Hematopoietic multipotent progenitor cell treated with erythropoietin and hydrocortisone succinate and interleukin-3 and kit ligand, for 8 days (in vitro differentiated cells): ENCODE measurements around the gene ZNF862.

ENCODE experiments used
- DNase-seq: peaks from one replicate; pipeline ENCODE4 v3.0.0-alpha.2; 2015

ZNF862 gene

DNA sequence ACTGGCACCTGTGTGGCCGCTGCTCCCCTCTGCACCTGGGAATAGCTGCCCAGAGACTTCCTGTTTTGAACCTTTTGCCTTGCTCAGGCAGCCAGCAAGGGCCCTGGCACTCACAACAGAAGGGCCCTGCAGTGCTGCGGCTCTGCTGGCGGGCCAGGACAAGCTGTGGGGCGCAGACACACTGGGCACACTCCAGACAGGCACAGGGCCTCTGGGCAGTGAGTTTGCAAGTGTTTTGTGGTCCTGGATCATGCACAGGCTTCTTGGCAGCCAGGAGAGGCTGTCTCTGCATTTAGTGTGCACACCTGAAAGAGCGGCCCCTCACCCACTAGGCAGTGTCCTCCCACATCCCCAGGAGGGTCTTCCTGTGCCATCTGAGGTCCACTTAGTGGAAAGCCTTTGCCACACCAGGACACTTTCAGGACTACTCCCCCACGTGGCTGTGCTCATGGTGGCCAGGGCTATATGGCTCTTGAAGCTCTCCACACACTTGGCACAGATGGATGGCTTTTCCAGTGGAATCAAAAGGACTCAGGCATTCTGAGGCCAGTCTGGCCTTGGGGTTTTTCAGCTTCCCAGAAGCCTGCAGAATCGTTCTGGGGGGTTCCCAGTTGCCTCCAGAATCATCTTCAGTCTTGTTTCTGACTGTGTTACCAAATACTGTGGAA is 30.6 kb downstream of the ZNF862 start:
- no peak for DNase-seq

- DNase-seq: no peak
These were observed 31.1 kb downstream of the ZNF862 start for GRCh38 chr7:149869291-149869650.

GRCh38 chr7:149869867-149870266 is 31.7 kb downstream of the ZNF862 start:
- DNase-seq: no peak

GRCh38 chr7:149870274-149870673 is 32.1 kb downstream of the ZNF862 start:
- no peak for DNase-seq

DNA sequence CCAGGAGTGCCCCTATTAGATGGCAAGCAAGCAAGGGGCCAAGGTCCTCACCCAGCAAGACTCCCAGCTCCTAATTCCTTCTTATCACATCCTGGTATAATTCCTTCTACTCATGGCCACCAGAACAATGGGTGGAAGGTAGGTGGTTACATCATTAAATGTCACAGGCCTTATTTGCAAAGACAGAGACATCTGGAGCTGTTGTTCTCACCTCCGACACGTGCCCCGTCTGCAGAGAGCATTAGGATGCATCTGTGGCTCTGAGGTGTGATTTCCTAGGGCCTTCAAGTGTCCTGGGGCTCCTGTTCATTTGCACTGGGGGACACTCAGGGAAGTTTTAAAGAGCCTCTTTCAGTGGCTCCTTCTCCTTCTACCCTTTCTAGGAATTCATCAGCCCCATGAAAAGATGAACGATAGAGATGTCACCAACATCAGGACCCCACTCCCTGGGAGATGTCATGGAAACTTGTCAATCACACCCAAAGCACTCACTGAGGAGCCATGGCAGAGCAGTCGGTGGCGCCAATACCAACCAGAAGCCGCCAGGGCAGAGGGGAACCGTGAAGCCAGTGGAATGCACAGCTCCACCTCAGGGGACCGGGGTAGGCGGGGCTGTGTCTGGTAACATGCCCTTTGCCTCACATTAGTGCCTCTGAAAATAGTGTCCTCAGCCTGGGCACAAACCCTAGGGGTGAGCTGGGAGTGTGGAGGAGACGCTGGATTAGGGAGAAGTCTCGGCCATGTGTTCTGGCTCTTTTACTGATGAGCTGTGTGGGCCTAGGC is 32.7 kb downstream of the ZNF862 start:
- DNase-seq: no peak

DNA sequence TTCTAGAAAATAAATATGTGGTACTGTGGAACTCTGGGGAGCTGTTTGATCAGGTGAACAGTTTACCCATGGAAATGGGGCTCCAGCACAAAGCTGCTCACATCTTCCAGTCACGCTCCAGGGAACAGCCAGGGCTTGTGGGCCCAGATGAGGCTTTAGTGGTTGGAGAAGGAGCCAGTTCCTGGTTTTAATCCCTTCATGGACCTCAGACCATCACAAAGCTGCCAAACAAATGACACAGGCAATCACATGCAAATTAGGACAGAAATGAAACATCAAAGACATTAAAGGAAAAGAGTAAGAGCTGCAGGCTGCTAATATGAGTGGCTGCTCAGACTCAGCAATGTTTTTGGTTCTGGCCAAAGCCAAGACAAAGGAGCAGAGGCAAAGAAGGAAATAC is 33.4 kb downstream of the ZNF862 start:
- DNase-seq: no peak

- peak; percentile 74 for DNase-seq
These were observed 34.4 kb downstream of the ZNF862 start for GRCh38 chr7:149872419-149873073.

- DNase-seq: peak; percentile 92
These were observed 35.1 kb downstream of the ZNF862 start, which contains the start of gene ATP6V0E2 for GRCh38 chr7:149873074-149873969. TSS of gene ATP6V0E2 (plus strand) at chr7:149873969. CDS start at chr7:149874066, 97 bp downstream.

DNA sequence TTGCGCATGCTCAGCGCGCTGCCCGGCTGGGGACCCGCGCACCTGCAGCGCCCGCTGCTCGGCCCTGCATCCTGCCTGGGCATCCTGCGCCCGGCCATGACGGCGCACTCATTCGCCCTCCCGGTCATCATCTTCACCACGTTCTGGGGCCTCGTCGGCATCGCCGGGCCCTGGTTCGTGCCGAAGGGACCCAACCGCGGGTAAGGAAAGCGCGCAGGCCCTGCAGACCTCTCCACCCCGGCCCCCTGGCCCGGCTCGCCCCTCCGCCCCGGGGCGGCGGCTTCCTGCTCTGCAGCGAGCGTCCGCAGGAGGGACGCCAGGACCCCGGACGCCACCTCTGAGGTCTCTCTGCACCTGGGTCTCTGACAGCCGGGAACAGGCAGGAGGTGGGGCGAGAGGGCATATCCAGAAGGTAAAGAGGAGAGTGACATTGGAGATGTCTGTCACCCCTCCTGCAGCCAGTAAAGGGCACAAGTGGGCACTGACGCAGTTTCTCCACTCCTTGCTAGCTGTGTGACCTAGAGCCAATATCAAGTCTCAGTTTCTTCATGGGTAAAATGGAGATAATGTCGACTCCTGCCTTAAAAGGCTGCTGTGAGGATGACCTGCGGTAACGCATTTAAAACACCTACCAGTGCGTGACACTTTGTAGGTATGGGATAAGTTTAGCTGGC is 35.9 kb downstream of the ZNF862 start:
- no peak for DNase-seq

GRCh38 chr7:149874644-149875028 is 36.5 kb downstream of the ZNF862 start:
- DNase-seq: no peak

DNA sequence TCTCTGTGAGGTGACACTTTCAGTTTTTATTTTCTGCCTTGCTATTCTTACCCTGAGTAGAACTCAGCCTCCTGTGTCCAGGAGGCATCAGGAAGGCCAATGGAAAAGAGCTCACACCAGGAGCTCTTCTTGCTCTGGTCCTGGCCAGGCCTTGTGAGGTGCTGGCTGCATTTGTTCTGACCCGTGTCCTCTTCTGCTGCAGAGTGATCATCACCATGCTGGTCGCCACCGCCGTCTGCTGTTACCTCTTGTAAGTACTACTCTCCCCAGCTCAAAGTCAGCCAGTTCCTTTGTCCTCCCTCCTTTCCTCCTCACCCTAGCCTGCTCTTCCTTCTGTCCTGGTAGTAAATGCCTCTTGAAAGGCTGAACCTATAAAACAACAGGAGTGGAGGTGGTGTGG is 37.2 kb downstream of the ZNF862 start:
- no peak for DNase-seq

GRCh38 chr7:149877890-149878522 is 39.8 kb downstream of the ZNF862 start:
- no peak for DNase-seq

DNA sequence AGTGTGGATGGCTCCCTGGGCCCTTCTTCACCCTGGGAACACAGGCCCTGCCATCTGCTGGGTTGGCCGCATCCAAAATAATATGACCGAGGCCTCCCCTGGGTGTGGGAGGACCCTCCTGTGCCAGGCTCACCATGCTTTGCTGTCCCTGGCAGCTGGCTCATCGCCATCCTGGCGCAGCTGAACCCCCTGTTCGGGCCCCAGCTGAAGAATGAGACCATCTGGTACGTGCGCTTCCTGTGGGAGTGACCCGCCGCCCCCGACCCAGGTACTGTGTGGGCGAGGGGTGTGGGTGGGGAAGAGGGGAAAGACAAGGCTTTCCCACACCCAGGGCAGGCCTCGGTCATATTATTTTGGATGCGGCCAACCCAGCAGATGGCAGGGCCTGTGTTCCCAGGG is 40.3 kb downstream of the ZNF862 start:
- no peak for DNase-seq

DNA sequence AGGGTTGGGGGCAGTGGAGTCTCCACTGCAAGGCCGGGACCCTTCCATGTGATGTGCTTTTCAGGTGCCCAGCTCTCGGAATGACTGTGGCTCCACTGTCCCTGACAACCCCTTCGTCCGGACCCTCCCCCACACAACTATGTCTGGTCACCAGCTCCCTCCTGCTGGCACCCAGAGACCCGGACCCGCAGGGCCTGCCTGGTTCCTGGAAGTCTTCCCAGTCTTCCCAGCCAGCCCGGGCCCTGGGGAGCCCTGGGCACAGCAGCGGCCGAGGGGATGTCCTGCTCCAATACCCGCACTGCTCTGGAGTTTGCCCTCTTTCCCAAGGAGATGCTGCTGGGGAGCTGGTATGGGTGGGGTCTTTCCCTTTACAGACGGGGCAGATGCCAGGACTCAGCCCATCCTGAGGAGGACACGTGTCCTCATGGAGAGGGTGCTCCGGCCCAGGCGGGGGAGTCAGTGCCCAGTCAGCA is 41.1 kb downstream of the ZNF862 start:
- DNase-seq: no peak

DNA sequence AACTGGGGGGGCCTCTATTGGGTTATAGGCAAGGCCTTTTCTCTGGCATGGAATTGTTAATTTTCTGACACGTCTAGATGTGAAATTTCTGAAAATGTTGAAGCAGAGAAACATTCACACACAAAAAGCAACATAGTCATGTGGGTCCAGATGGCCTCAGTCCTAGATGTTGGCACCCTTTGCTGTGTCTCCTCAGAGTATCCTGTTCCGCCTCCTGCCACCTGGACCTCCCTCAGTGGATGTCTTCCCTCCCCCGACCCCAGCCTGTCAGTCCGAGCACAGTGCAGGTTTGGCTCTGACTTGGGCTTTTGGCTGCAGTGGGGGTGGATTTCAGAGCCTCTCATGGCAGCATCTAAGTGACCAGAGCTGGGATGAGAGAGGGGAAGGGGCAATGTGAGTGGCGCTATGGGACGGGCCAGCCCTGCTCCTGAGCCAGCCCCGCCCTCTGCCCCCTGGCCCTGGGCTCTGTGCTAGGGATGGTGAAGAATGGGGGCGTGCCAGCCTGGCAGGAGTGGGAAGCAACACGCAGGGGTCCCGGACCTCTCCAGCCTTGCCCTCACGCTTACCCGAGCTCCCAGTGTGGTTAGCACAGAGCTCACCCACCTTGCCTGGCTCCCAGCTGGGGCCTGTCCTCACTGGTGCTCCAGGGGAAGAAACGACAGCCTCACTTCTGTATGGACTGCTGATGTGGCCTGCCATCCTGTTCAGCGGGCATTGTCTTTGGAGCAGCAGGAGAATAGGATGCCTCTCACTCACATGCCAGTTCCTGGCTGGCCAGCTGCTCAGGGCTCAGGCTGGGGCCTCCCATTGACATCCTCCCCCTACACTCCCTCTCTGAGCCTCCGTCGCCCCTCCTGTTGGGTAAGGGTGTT is 41.8 kb downstream of the ZNF862 start:
- no peak for DNase-seq

DNA sequence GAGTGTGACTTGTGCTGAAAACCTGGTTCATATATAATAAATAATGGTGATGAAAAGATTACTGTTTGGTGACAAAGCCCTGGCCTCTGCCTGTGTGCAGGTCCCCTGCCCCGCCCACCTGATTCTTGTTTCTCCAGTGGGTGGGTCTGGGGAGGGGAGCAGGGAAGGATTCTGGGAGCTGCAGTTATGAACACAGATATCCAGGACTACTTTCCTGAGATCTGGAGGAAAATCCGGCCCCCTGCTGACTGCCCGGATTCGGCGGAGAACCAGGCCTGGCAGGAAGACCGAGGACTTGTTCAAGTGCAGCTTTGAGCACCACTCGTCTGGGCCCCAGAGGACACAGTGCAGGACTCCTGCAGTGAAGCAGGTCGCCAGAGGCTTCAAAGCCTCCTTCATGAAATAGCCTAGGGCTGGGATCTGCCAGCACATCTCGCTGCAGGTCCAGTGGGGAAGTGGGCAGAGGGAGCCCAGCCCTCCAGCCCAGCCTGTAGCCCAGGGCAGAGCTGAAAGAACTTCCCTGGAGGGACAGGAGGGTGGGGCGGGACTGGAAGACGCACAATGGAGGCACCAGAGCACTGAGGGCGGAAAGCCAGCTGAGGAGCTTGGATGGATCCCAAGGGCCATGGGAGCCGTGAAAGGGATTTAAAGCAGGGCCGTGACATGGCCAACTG is 42.6 kb downstream of the ZNF862 start:
- DNase-seq: no peak

- DNase-seq: no peak
These were observed 43.4 kb downstream of the ZNF862 start for GRCh38 chr7:149881328-149882247.

DNA sequence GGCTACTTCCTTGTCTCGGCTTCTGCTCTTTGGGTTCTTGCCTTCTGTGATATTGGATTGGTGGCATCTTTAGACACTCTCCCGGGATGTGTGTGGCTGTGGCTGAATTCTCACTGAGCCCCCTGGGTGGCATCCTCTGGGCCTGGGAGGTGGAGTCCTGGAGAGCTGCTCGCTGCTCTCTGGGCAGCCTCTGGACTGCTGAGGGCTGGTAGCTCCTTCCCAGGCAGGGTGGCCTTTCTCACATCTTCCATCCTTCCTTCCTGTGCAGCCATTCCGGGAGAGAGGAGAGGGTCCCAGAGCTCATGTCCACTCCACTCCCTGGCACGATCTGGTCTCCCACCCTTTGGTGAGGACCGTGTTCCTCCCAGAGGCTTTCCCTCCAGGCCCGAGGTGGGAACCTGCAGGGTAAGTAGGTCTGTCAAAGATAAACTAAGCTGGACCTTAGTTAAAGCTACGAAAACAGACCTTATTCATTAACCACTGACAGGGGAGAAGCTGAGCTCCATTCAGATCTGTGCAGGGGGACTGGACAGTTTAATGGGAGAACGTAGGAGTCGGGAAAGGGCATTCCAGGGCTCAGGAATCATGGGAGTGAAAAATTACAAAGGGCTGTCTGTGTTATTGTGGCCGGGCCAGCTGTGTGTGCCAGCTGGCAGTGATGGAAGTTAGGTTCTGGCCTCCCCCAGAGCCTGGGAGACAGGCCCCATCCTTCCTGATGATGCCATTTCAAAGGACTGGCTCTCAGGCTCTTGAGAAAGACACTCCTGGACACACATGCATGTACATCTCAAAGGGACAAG is 44.3 kb downstream of the ZNF862 start:
- DNase-seq: no peak
